ENCODE data around the gene COMT.

- TF ChIP-seq POLR2AphosphoS5 (IDR thresholded peaks at IDR 0.05) = no peak
- no peak for TF ChIP-seq EP300 (IDR thresholded peaks at IDR 0.05)
- TF ChIP-seq CTCF (IDR thresholded peaks at IDR 0.05) = no peak
These were observed 42.6 kb upstream of the COMT start for GRCh38 chr22:19898831-19899567.
